B cell (primary cell): ENCODE data around the gene MAB21L4.

Experiments
- EZH2 ChIP-seq: IDR thresholded peaks from 2 replicates; pipeline ENCODE4 v1.6.1; 2012; ENCODE audit warnings: borderline replicate concordance, low read depth, mild to moderate bottlenecking, moderate library complexity, low read length; ENCODE audit not compliant: insufficient read depth, poor library complexity, severe bottlenecking
- TF ChIP-seq, protein P1 (sequence below): fragments of 200-600 bp; IDR thresholded peaks from one replicate; pipeline ENCODE4 v1.8.0; 2022; ENCODE audit warnings: antibody characterized with exemption, mild to moderate bottlenecking

DNA sequence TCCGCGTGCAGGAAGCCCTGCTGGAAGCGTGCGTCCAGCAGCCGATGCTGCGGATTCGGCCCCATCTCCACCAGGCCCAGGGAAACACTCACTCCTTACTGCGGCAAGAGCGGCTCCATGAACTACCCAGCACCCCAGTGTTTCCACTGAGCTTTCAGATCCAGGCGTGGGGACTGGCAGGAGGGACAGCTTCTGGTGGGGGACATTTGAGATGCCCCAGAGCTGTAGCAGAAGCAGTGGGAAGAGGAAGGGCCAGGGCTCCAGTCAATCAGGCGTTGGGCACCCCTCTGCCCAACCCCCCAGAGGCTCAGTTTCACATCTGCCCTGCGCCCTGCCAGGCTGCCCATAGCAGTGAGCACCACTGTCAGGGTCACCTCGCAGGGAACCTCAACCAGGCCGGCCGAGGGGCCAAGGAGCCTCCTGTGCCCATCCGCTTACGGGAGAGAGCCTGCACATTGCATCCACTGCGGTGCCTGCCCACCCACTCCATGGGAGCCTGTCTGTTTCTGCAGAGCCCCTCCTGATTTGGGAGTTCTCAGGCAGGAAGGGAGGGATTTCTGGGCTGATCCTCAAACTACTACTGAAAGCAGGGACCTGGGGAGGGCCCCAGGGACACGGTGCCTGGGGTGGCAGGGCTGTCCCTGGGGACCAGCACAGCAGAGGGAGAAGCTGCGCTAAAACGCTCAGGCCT lies 22.7 kb downstream of the MAB21L4 start:
- TF ChIP-seq EZH2, result no peak
- TF ChIP-seq, protein P1, sequence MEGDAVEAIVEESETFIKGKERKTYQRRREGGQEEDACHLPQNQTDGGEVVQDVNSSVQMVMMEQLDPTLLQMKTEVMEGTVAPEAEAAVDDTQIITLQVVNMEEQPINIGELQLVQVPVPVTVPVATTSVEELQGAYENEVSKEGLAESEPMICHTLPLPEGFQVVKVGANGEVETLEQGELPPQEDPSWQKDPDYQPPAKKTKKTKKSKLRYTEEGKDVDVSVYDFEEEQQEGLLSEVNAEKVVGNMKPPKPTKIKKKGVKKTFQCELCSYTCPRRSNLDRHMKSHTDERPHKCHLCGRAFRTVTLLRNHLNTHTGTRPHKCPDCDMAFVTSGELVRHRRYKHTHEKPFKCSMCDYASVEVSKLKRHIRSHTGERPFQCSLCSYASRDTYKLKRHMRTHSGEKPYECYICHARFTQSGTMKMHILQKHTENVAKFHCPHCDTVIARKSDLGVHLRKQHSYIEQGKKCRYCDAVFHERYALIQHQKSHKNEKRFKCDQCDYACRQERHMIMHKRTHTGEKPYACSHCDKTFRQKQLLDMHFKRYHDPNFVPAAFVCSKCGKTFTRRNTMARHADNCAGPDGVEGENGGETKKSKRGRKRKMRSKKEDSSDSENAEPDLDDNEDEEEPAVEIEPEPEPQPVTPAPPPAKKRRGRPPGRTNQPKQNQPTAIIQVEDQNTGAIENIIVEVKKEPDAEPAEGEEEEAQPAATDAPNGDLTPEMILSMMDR, result no peak
